Ascending aorta (tissue), 2 donors: ENCODE results near the gene PTS. TPM values are rescaled to one million over a fixed set of nuclear protein-coding genes. Genes with fewer than 3 reads are reported as not detected.
"Not testable (repeated sequence)": the region's sequence is repeated elsewhere in the genome, so short reads cannot be mapped to it uniquely, and the experiment has no call there.

ENCODE experiments used
- DNase-seq, 2 donors: peaks; one replicate each; pipeline ENCODE4 v3.0.0-alpha.2; 2019; ENCODE audit warnings: low spot score in 2 of 2
- H3K27ac ChIP-seq, 2 donors: fragments of 200-600 bp; sonication (generic); one replicate each; pipeline ENCODE4 v1.5.1; 2016 to 2017; ENCODE audit warnings: mild to moderate bottlenecking in 1 of 2
- H3K27me3 ChIP-seq: fragments of 200-600 bp; sonication (generic); one replicate; pipeline ENCODE4 v1.5.1; 2017
- H3K36me3 ChIP-seq, 2 donors: fragments of 200-600 bp; sonication (generic); one replicate each; pipeline ENCODE4 v1.5.1; 2016
- H3K4me1 ChIP-seq, 2 donors: fragments of 200-600 bp; sonication (generic); one replicate each; pipeline ENCODE4 v1.5.1; 2016 to 2017; ENCODE audit warnings: mild to moderate bottlenecking in 1 of 2
- H3K4me3 ChIP-seq, 2 donors: fragments of 200-600 bp; sonication (generic); one replicate each; pipeline ENCODE4 v1.5.1; 2016 to 2017; ENCODE audit warnings: mild to moderate bottlenecking in 1 of 2
- H3K9me3 ChIP-seq, 2 donors: fragments of 200-600 bp; sonication (generic); one replicate each; pipeline ENCODE4 v1.5.1; 2016
- intact Hi-C: fragments of 100-400 bp; cut with DNase I; formaldehyde crosslinking; loops from one replicate; pipeline ENCODE4 v1.15.1; 2023
- total RNA-seq: library from RNA; depleted of rRNA; stranded (reverse); fragments of >200 nt; gene quantifications from one replicate; pipeline ENCODE4 v1.1.0, GENCODE V29; 2016
- TF ChIP-seq, protein P1 (sequence below), 3 experiments: fragments of 200-600 bp in 2 of 3; fragments of 450-650 bp in 1 of 3; sonication (generic) in 2 of 3; IDR thresholded peaks; one replicate each; pipeline ENCODE4 v1.5.1; 2016 to 2019; ENCODE audit warnings: antibody characterized with exemption in 3 of 3, mild to moderate bottlenecking in 1 of 3, moderate library complexity in 1 of 3

The PTS gene
- total RNA-seq, 1 donor from 2014 or later, result 13.5 TPM

DNA sequence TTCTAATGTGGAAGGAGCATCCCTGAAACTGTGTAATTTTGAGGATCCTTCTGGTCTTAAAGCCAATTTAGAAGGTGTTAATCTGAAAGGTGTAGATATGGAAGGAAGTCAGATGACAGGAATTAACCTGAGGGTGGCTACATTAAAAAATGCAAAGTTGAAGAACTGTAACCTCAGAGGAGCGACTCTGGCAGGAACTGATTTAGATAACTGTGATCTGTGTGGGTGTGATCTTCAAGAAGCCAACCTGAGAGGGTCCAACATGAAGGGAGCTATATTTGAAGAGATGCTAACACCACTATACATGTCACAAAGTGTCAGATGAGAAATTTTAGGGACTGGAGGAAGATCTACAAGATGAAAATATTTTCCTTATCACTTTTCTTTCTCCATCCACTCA is 43.4 kb upstream of the PTS start:
- Histone ChIP-seq H3K36me3 (no peaks in the 10 kb centered on the region), H3K9me3 (no peaks in the 10 kb centered on the region), H3K4me3 (no peak overlapping the region), H3K4me1 (no peaks in the 10 kb centered on the region), H3K27me3 (no peaks in the 10 kb centered on the region), H3K27ac (no peak overlapping the region)
- intact Hi-C loops, result no loop called here
- TF ChIP-seq, protein P1, sequence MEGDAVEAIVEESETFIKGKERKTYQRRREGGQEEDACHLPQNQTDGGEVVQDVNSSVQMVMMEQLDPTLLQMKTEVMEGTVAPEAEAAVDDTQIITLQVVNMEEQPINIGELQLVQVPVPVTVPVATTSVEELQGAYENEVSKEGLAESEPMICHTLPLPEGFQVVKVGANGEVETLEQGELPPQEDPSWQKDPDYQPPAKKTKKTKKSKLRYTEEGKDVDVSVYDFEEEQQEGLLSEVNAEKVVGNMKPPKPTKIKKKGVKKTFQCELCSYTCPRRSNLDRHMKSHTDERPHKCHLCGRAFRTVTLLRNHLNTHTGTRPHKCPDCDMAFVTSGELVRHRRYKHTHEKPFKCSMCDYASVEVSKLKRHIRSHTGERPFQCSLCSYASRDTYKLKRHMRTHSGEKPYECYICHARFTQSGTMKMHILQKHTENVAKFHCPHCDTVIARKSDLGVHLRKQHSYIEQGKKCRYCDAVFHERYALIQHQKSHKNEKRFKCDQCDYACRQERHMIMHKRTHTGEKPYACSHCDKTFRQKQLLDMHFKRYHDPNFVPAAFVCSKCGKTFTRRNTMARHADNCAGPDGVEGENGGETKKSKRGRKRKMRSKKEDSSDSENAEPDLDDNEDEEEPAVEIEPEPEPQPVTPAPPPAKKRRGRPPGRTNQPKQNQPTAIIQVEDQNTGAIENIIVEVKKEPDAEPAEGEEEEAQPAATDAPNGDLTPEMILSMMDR (IDR thresholded peaks at IDR 0.05), result no peak
- DNase-seq, result no peak

DNA sequence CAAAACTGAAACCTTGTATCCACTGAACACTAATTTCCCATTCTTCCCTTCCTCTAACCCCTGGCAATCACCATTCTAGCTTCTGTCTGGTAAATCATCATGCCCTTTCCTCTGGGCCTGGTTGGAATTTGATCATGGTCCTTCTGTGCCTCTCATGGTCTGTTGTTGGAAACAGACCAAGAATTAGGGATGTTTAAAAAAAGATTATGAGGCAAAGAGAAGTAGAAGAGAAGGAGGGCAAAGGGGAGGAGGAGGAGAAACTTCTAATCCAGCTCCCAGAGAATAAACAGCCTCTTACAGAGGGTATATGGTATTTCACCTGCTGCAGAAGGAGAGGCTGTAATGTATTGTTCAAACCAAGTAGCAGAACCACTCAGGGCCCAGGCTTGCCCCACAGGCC is 40.3 kb upstream of the PTS start:
- Histone ChIP-seq H3K36me3 (no peaks in the 10 kb centered on the region), H3K9me3 (no peaks in the 10 kb centered on the region), H3K27ac (no peak overlapping the region), H3K27me3 (no peaks in the 10 kb centered on the region), H3K4me1 (no peaks in the 10 kb centered on the region), H3K4me3 (no peak overlapping the region)
- intact Hi-C loops, result no loop called here
- TF ChIP-seq, protein P1 (IDR thresholded peaks at IDR 0.05), result no peak
- no peak for DNase-seq

DNA sequence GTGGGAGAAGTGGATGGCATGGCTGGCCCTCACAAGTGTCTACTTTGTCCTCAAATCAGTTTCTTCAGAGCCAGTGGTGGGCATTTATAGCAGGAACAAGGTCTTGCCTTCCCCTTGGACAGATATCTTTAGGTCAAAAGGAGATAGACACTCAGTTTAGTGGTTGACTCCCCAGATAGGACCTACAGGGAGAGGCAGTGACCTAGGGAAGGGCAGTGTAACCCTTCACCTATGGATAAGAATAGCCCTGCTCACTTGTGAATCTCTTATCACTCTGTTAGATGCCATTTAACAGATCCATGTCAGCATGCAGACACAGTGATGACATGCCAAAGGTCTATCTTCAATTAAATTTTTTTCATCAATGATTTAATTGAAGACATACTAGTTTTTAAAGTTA is 39.9 kb upstream of the PTS start:
- Histone ChIP-seq H3K27me3 (no peaks in the 10 kb centered on the region), H3K4me1 (no peaks in the 10 kb centered on the region), H3K36me3 (no peaks in the 10 kb centered on the region), H3K27ac (no peak overlapping the region), H3K4me3 (no peak overlapping the region), H3K9me3 (no peaks in the 10 kb centered on the region)
- TF ChIP-seq, protein P1 (IDR thresholded peaks at IDR 0.05), result no peak
- no peak for DNase-seq
- intact Hi-C loops, result no loop called here

DNA sequence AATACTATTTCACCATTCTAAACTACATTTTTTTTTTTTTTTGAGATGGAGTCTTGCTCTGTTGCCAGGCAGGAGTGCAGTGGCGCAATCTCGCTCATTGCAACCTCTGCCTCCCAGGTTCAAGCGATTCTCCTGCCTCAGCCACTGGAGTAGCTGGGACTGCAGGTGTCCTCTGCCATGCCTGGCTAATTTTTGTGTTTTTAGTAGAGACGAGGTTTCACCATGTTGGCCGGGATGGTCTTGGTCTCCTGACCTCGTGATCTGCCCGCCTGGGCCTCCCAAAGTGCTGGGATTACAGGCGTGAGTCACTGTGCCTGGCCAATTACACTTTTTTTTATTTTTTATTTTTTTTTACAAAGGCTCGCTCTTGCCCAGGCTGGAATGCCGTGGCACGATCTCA is 31.1 kb upstream of the PTS start:
- DNase-seq, H3K4me3 ChIP-seq, H3K4me1 ChIP-seq, H3K27me3 ChIP-seq, intact Hi-C loops, H3K36me3 ChIP-seq, H3K27ac ChIP-seq, H3K9me3 ChIP-seq: not testable (repeated sequence)

DNA sequence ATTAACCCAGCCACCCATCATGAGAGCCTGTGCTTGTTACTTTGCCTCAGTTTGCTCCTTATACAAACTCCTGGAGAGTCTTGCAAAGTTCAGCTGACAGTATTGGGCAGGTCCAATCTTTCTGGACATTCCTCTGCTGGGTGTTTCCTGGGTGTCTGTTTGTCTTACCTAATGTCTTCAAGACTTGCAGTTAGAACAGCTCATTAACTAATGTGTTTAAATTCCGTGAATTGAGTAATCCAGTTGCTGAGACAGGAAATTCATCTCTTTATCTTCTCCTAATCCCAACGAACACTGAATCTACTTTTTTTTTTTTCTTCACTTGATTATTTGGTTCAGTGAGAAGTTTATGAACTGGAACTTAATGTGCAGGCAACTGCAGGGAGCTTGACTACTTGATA is 30.3 kb upstream of the PTS start:
- intact Hi-C loops, result no loop called here

DNA sequence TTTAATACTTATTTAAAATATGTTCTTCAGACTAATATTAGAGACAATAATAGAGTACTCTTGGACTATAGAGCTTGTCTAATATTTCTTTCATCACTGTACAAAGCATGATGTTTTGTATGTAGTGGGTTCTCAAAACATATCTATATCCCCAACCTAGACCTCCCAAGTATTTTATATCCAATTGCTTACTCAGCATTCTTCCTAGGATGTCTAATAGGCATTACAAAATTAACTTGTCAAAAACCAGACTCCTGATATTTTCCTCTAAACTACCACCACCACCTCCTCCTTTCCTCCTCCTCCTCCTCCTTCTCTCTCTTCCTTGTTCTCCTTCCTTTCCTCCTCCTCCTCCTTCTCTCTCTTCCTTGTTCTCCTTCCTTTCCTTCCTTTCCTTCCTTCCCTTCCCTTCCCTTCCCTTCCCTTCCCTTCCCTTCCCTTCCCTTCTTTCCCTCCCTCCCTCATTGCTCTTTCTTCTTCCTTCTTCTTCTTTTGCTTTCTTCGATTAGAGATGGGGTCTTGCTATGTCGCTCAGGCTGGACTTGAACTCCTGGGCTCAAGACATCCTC is 29.6 kb upstream of the PTS start:
- Histone ChIP-seq H3K4me1 (no peaks in the 10 kb centered on the region), H3K27me3 (no peaks in the 10 kb centered on the region), H3K4me3 (no peak overlapping the region), H3K27ac (no peak overlapping the region), H3K9me3 (no peaks in the 10 kb centered on the region), H3K36me3 (no peaks in the 10 kb centered on the region)
- TF ChIP-seq, protein P1 (IDR thresholded peaks at IDR 0.05), result no peak
- no peak for DNase-seq
- intact Hi-C loops, result no loop called here

More for the DNA sequence above, 30.3 kb upstream of the PTS start:
- Histone ChIP-seq H3K27ac (no peak overlapping the region), H3K36me3 (no peaks in the 10 kb centered on the region), H3K9me3 (no peaks in the 10 kb centered on the region), H3K4me1 (no peaks in the 10 kb centered on the region), H3K27me3 (no peaks in the 10 kb centered on the region), H3K4me3 (no peak overlapping the region)
- TF ChIP-seq, protein P1 (IDR thresholded peaks at IDR 0.05), result no peak
- DNase-seq, result no peak

DNA sequence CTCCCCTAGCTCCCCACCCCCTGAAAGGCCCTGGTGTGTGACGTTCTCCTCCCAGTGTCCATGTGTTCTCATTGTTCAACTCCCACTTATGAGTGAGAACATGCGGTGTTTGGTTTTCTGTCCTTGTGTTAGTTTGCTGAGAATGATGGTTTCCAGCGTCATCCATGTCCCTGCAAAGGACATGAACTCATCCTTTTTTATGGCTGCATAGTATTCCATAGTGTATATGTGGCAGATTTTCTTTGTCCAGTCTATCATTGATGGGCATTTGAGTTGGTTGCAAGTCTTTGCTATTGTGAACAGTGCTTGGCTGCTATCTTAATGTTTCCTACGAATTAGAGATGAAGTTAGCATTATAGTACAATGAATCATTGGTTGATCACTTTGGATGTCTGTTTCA is 27.1 kb upstream of the PTS start:
- DNase-seq, H3K27ac ChIP-seq, H3K4me3 ChIP-seq, H3K4me1 ChIP-seq, H3K9me3 ChIP-seq, H3K27me3 ChIP-seq, H3K36me3 ChIP-seq, intact Hi-C loops: not testable (repeated sequence)
